ENCODE data around the gene FGF5. TPM values are rescaled to one million over a fixed set of nuclear protein-coding genes. Genes with fewer than 3 reads are reported as not detected.

The FGF5 gene
- total RNA-seq, 1 experiment from 2014 or later: not detected

DNA sequence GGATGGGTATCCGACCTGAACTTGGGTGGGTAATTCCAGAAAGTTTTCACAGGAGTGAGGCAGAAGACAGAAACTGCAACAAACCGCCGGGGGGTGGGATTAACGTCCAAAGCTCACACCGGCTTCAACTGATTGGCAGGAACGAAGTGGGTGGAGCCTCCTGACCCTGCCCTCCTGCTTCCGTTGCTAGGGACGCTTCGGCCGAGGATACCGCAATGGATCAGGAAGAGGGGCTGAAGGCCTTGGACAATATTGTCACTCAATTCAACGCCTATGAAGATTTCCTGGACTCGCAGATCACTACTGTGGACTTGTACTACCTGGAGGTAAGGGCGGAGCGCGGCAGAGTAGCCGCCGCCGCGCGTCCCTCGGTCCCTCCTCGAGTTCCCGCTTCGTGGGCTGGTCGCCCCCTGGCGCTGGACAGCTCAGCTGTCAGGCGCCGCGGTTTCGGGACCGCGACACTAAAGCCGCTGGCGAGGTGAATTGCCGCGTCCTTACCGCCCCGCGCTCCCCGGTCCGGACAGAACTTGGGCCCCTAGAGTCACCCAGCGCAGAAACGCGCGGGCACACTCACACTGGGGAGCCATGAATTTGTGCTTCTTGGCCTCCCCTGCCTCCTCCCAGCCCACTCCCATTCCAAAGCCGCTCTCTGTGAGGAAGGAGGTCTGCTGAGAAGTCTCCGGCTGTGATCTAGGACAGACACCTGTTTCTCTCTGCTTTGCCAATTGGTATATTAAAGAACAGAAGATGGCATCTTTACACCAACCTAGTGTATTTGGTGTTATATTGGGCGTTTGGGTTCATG lies 69.3 kb downstream of the FGF5 start, which contains the start of gene CFAP299:
Gene CFAP299 (plus strand): TSS at position 177 of the 805 bp plus-strand sequence.
- peak; percentile 93 for DNase-seq
- no peaks in the 10 kb centered on the region for H3K36me3 Mint-ChIP-seq (ENCODE audit: insufficient read depth in 1 of 3, low read depth in 3 of 3)
- H3K4me3 Mint-ChIP-seq: peak within 1 kb of the TSS; percentile 80 to 87
- H3K79me1 ChIP-seq (ENCODE audit: insufficient read depth, low read depth, low read length, poor library complexity, severe bottlenecking): no peaks in the 10 kb centered on the region
- H2BK20ac ChIP-seq (ENCODE audit: low read depth, low read length, poor library complexity, severe bottlenecking): no peak within 1 kb of the TSS
- no peaks in the 10 kb centered on the region for H3K4me1 ChIP-seq (ENCODE audit: insufficient read depth, low read length)
- H3T11ph ChIP-seq (ENCODE audit: low read length): no peak within 1 kb of the TSS
- H3K27me3 Mint-ChIP-seq (ENCODE audit: low read depth): peaks cover 27% of the 10 kb centered on the region
- no peak within 1 kb of the TSS for H4K91ac ChIP-seq (ENCODE audit: insufficient read length, low read depth, low read length)
- H4K8ac ChIP-seq (replicated peaks; ENCODE audit: insufficient read length, low read depth, low read length): no peak within 1 kb of the TSS
- no peak within 1 kb of the TSS for H2AK5ac ChIP-seq (ENCODE audit: insufficient read length, low read length)
- H2AFZ ChIP-seq (ENCODE audit: low read length): no peak within 1 kb of the TSS
- H3K27ac Mint-ChIP-seq: no peak within 1 kb of the TSS
- H2BK12ac ChIP-seq (ENCODE audit: insufficient read length, low read depth, low read length): no peak within 1 kb of the TSS
- no peak within 1 kb of the TSS for H3K56ac ChIP-seq (ENCODE audit: insufficient read length, low read depth, low read length)
- no peak within 1 kb of the TSS for H3K9ac ChIP-seq (ENCODE audit: extremely low read depth, insufficient read length, low read length)
- no peak within 1 kb of the TSS for H3K23ac ChIP-seq (ENCODE audit: insufficient read length, low read depth, low read length)
- H3K23me2 ChIP-seq (ENCODE audit: insufficient read length, low read depth, low read length, poor library complexity, severe bottlenecking): peaks cover 4% of the 10 kb centered on the region
- no peak within 1 kb of the TSS for H2BK120ac ChIP-seq (ENCODE audit: low read depth, low read length, poor library complexity, severe bottlenecking)
- no peaks in the 10 kb centered on the region for H3K9me3 Mint-ChIP-seq
- no peak within 1 kb of the TSS for H3K4ac ChIP-seq (ENCODE audit: low read depth, low read length)
- H3K4me1 Mint-ChIP-seq: peaks cover 8 to 9% of the 10 kb centered on the region in 2 experiments; a peak in 3 of 4 replicates
- TF ChIP-seq CTCF (conservative IDR thresholded peaks at IDR 0.05): peak; percentile 66
- no peak within 1 kb of the TSS for H3K18ac ChIP-seq (ENCODE audit: insufficient read length, low read depth, low read length)
- peak within 1 kb of the TSS; percentile 79 for H3K4me2 ChIP-seq (ENCODE audit: insufficient read depth, insufficient read length, low read length)
- no CpG with 5 or more reads among the region's 49 CpGs for WGBS (ENCODE audit: extremely low coverage, insufficient read length, low lambda C conversion rate)
- H4K5ac ChIP-seq (ENCODE audit: insufficient read length, low read depth, low read length): no peak within 1 kb of the TSS
- no peaks in the 10 kb centered on the region for H3K79me2 ChIP-seq (ENCODE audit: insufficient read depth, low read length)
- no peaks in the 10 kb centered on the region for H4K20me1 ChIP-seq (ENCODE audit: control insufficient read depth, insufficient read depth, insufficient read length)
- H3K27ac ChIP-seq (ENCODE audit: insufficient read length, low read depth, low read length): no peak within 1 kb of the TSS
- H3K14ac ChIP-seq (ENCODE audit: insufficient read depth, low read length): no peak within 1 kb of the TSS
- no peak within 1 kb of the TSS for H2BK15ac ChIP-seq (ENCODE audit: low read depth, low read length)
- H3K9me3 ChIP-seq (ENCODE audit: control insufficient read depth, low read depth, low read length): no peaks in the 10 kb centered on the region
- no peaks in the 10 kb centered on the region; the same call in 1 of the 2 replicates for H3K27me3 ChIP-seq (ENCODE audit: insufficient read depth, low read length)
- H2BK5ac ChIP-seq (ENCODE audit: insufficient read length, low read length): no peak within 1 kb of the TSS
